Measurements from ENCODE around the gene ITPR2. TPM values are rescaled to one million over a fixed set of nuclear protein-coding genes. Genes with fewer than 3 reads are reported as not detected.
A peak's percentile ranks its signal among the peaks of the same experiment; 100 is the strongest.
"Not testable (repeated sequence)": the region's sequence is repeated elsewhere in the genome, so short reads cannot be mapped to it uniquely, and the experiment has no call there.

Gene ITPR2
- total RNA-seq, 2 experiments from 2014 or later = 33.5 to 34.6 TPM

GRCh38 chr12:26431211-26431610 is 401.8 kb downstream of the ITPR2 start:
- Mint-ChIP-seq H3K4me3 (no peak overlapping the region), H3K27me3 (ENCODE audit: low read depth) (no peaks in the 10 kb centered on the region), H3K4me1 (ENCODE audit: low read depth) (no peaks in the 10 kb centered on the region), H3K27ac (no peak overlapping the region), H3K9me3 (ENCODE audit: insufficient read depth) (no peaks in the 10 kb centered on the region), H3K36me3 (ENCODE audit: low read depth) (peaks cover 1% of the 10 kb centered on the region)
- ChIA-PET POLR2A (no interaction called here), CTCF (no interaction called here)
- no peak for ATAC-seq
- DNase-seq = no peak

GRCh38 chr12:26430596-26430995 is 402.4 kb downstream of the ITPR2 start:
- CTCF ChIA-PET; ATAC-seq; H3K4me3 Mint-ChIP-seq; H3K27ac Mint-ChIP-seq; H3K36me3 Mint-ChIP-seq (ENCODE audit: low read depth); H3K4me1 Mint-ChIP-seq (ENCODE audit: low read depth); H3K9me3 Mint-ChIP-seq (ENCODE audit: insufficient read depth); DNase-seq; POLR2A ChIA-PET; H3K27me3 Mint-ChIP-seq (ENCODE audit: low read depth): not testable (repeated sequence)

GRCh38 chr12:26429070-26429691 is 403.8 kb downstream of the ITPR2 start:
- no peak overlapping the region for H3K4me3 Mint-ChIP-seq
- H3K27ac Mint-ChIP-seq = no peak overlapping the region
- no peak for DNase-seq
- no peaks in the 10 kb centered on the region for H3K4me1 Mint-ChIP-seq (ENCODE audit: low read depth)
- no peaks in the 10 kb centered on the region for H3K27me3 Mint-ChIP-seq (ENCODE audit: low read depth)
- peaks cover 1% of the 10 kb centered on the region for H3K36me3 Mint-ChIP-seq (ENCODE audit: low read depth)
- ChIA-PET CTCF (interaction anchor here (1.1 to 1.4 kb wide), 2 partner anchors 306 to 314 kb away, joined by 3 read pairs; no protein-coding TSS in a partner anchor), POLR2A (no interaction called here)
- H3K9me3 Mint-ChIP-seq (ENCODE audit: insufficient read depth) = no peaks in the 10 kb centered on the region
- ATAC-seq = no peak

- ChIA-PET POLR2A (no interaction called here), CTCF (interaction anchor here (1.4 kb wide), 1 partner anchor 306 kb away, joined by 3 read pairs; no protein-coding TSS in a partner anchor)
- Mint-ChIP-seq H3K36me3 (ENCODE audit: low read depth) (peaks cover 1% of the 10 kb centered on the region), H3K4me1 (ENCODE audit: low read depth) (no peaks in the 10 kb centered on the region), H3K9me3 (ENCODE audit: insufficient read depth) (no peaks in the 10 kb centered on the region), H3K4me3 (no peak overlapping the region), H3K27ac (no peak overlapping the region), H3K27me3 (ENCODE audit: low read depth) (no peaks in the 10 kb centered on the region)
- DNase-seq (no peak), ATAC-seq (no peak)
Observed at GRCh38 chr12:26428420-26428819, 404.6 kb downstream of the ITPR2 start.

- DNase-seq (no peak), ATAC-seq (no peak)
- H3K27ac Mint-ChIP-seq = no peak overlapping the region
- peaks cover 2% of the 10 kb centered on the region for H3K4me1 Mint-ChIP-seq (ENCODE audit: low read depth)
- peaks cover 1% of the 10 kb centered on the region for H3K36me3 Mint-ChIP-seq (ENCODE audit: low read depth)
- CTCF ChIA-PET = no interaction called here
- no peaks in the 10 kb centered on the region for H3K9me3 Mint-ChIP-seq (ENCODE audit: insufficient read depth)
- H3K27me3 Mint-ChIP-seq (ENCODE audit: low read depth) = no peaks in the 10 kb centered on the region
- POLR2A ChIA-PET = no interaction called here
- H3K4me3 Mint-ChIP-seq = no peak overlapping the region
Observed at GRCh38 chr12:26426652-26427051, 406.3 kb downstream of the ITPR2 start.

- Mint-ChIP-seq H3K9me3 (ENCODE audit: insufficient read depth) (no peaks in the 10 kb centered on the region), H3K36me3 (ENCODE audit: low read depth) (peaks cover 4% of the 10 kb centered on the region), H3K4me3 (no peak overlapping the region), H3K4me1 (ENCODE audit: low read depth) (peaks cover 7% of the 10 kb centered on the region), H3K27ac (no peak overlapping the region), H3K27me3 (ENCODE audit: low read depth) (no peaks in the 10 kb centered on the region)
- ChIA-PET CTCF (interaction anchor here (1.0 kb wide), 1 partner anchor 15 kb away, joined by 3 read pairs; no protein-coding TSS in a partner anchor), POLR2A (no interaction called here)
- DNase-seq (no peak), ATAC-seq (no peak)
Observed at GRCh38 chr12:26425587-26426260, 407.3 kb downstream of the ITPR2 start.

GRCh38 chr12:26422839-26423398 is 410.1 kb downstream of the ITPR2 start:
- Mint-ChIP-seq H3K27ac (no peak overlapping the region), H3K9me3 (ENCODE audit: insufficient read depth) (no peaks in the 10 kb centered on the region), H3K27me3 (ENCODE audit: low read depth) (no peaks in the 10 kb centered on the region), H3K36me3 (ENCODE audit: low read depth) (peaks cover 10% of the 10 kb centered on the region), H3K4me3 (no peak overlapping the region), H3K4me1 (ENCODE audit: low read depth) (peaks cover 7% of the 10 kb centered on the region)
- CTCF ChIA-PET = interaction anchor here (1.4 kb wide), 1 partner anchor 192 kb away, joined by 5 read pairs; no protein-coding TSS in a partner anchor
- ATAC-seq (peak; percentile 30), DNase-seq (no peak)
- POLR2A ChIA-PET = no interaction called here

- no peak overlapping the region for H3K27ac Mint-ChIP-seq
- no peaks in the 10 kb centered on the region for H3K9me3 Mint-ChIP-seq (ENCODE audit: insufficient read depth)
- ATAC-seq (no peak), DNase-seq (no peak)
- H3K27me3 Mint-ChIP-seq (ENCODE audit: low read depth) = no peaks in the 10 kb centered on the region
- ChIA-PET CTCF (interaction anchor here (0.5 kb wide), 1 partner anchor 292 kb away, joined by 3 read pairs; no protein-coding TSS in a partner anchor), POLR2A (no interaction called here)
- no peak overlapping the region for H3K4me3 Mint-ChIP-seq
- H3K36me3 Mint-ChIP-seq (ENCODE audit: low read depth) = peaks cover 15% of the 10 kb centered on the region
- peaks cover 4% of the 10 kb centered on the region for H3K4me1 Mint-ChIP-seq (ENCODE audit: low read depth)
Observed at GRCh38 chr12:26416550-26416949, 416.4 kb downstream of the ITPR2 start.

GRCh38 chr12:26410689-26411088 is 422.3 kb downstream of the ITPR2 start:
- no peaks in the 10 kb centered on the region for H3K9me3 Mint-ChIP-seq (ENCODE audit: insufficient read depth)
- ChIA-PET CTCF (no interaction called here), POLR2A (no interaction called here)
- ATAC-seq = no peak
- H3K27me3 Mint-ChIP-seq (ENCODE audit: low read depth) = no peaks in the 10 kb centered on the region
- no peak overlapping the region for H3K27ac Mint-ChIP-seq
- H3K4me1 Mint-ChIP-seq (ENCODE audit: low read depth) = no peaks in the 10 kb centered on the region
- DNase-seq = no peak
- H3K36me3 Mint-ChIP-seq (ENCODE audit: low read depth) = no peaks in the 10 kb centered on the region
- H3K4me3 Mint-ChIP-seq = no peak overlapping the region

- DNase-seq (no peak), ATAC-seq (no peak)
- POLR2A ChIA-PET = no interaction called here
- Mint-ChIP-seq H3K4me1 (ENCODE audit: low read depth) (no peaks in the 10 kb centered on the region), H3K27me3 (ENCODE audit: low read depth) (no peaks in the 10 kb centered on the region), H3K27ac (no peak overlapping the region), H3K36me3 (ENCODE audit: low read depth) (no peaks in the 10 kb centered on the region), H3K9me3 (ENCODE audit: insufficient read depth) (no peaks in the 10 kb centered on the region), H3K4me3 (no peak overlapping the region)
- CTCF ChIA-PET = interaction anchor here (1.2 kb wide), 1 partner anchor 15 kb away, joined by 3 read pairs; no protein-coding TSS in a partner anchor
Observed at GRCh38 chr12:26406813-26407212, 426.2 kb downstream of the ITPR2 start.

- Mint-ChIP-seq H3K9me3 (ENCODE audit: insufficient read depth) (no peaks in the 10 kb centered on the region), H3K36me3 (ENCODE audit: low read depth) (no peaks in the 10 kb centered on the region), H3K4me1 (ENCODE audit: low read depth) (no peaks in the 10 kb centered on the region), H3K4me3 (no peak overlapping the region), H3K27me3 (ENCODE audit: low read depth) (no peaks in the 10 kb centered on the region), H3K27ac (no peak overlapping the region)
- ATAC-seq (no peak), DNase-seq (no peak)
- CTCF ChIA-PET = interaction anchor here (1.2 kb wide), 1 partner anchor 15 kb away, joined by 3 read pairs; no protein-coding TSS in a partner anchor
- POLR2A ChIA-PET = no interaction called here
Observed at GRCh38 chr12:26406391-26406790, 426.6 kb downstream of the ITPR2 start.

- Mint-ChIP-seq H3K27ac (no peak overlapping the region), H3K4me3 (no peak overlapping the region), H3K4me1 (ENCODE audit: low read depth) (no peaks in the 10 kb centered on the region), H3K9me3 (ENCODE audit: insufficient read depth) (no peaks in the 10 kb centered on the region), H3K36me3 (ENCODE audit: low read depth) (no peaks in the 10 kb centered on the region), H3K27me3 (ENCODE audit: low read depth) (no peaks in the 10 kb centered on the region)
- ChIA-PET CTCF (no interaction called here), POLR2A (no interaction called here)
- ATAC-seq (no peak), DNase-seq (no peak)
Observed at GRCh38 chr12:26403601-26404000, 429.4 kb downstream of the ITPR2 start.
